Umbilical cord (tissue), 2 donors: ENCODE measurements around the gene RANBP9. TPM values are rescaled to one million over a fixed set of nuclear protein-coding genes. Genes with fewer than 3 reads are reported as not detected.

Experiments
- DNase-seq: peaks from one replicate; pipeline ENCODE4 v3.0.0-alpha.2; 2015; ENCODE audit warnings: low spot score
- total RNA-seq: library from RNA; depleted of rRNA; stranded (reverse); fragments of >200 nt; gene quantifications from one replicate; pipeline ENCODE4 v1.2.3, GENCODE V29; 2014; ENCODE audit warnings: low replicate concordance; ENCODE audit not compliant: insufficient read depth

Gene RANBP9
- total RNA-seq, 1 donor from 2014 or later: 40.7 TPM

GRCh38 chr6:13604135-13604534 lies 107.5 kb downstream of the RANBP9 start:
- DNase-seq: no peak

GRCh38 chr6:13600036-13600435 lies 111.6 kb downstream of the RANBP9 start:
- DNase-seq: no peak

GRCh38 chr6:13597073-13597472 lies 114.6 kb downstream of the RANBP9 start:
- DNase-seq: no peak

- DNase-seq: peak; percentile 16
Observed at GRCh38 chr6:13593720-13594119, 117.9 kb downstream of the RANBP9 start.

- no peak for DNase-seq
Observed at GRCh38 chr6:13593103-13593502, 118.5 kb downstream of the RANBP9 start.

- no peak for DNase-seq
Observed at GRCh38 chr6:13591205-13591921, 120.3 kb downstream of the RANBP9 start.

- DNase-seq: no peak
Observed at GRCh38 chr6:13590574-13591153, 121.0 kb downstream of the RANBP9 start.

- DNase-seq: no peak
Observed at GRCh38 chr6:13589801-13590200, 121.8 kb downstream of the RANBP9 start.

GRCh38 chr6:13586603-13587542 lies 124.8 kb downstream of the RANBP9 start:
- peak; percentile 28 for DNase-seq

- no peak for DNase-seq
Observed at GRCh38 chr6:13581700-13582229, 129.9 kb downstream of the RANBP9 start.

- DNase-seq: no peak
Observed at GRCh38 chr6:13579911-13580310, 131.7 kb downstream of the RANBP9 start.

- no peak for DNase-seq
Observed at GRCh38 chr6:13577926-13578325, 133.7 kb downstream of the RANBP9 start.

- DNase-seq: no peak
Observed at GRCh38 chr6:13576017-13576416, 135.6 kb downstream of the RANBP9 start.

- no peak for DNase-seq
Observed at GRCh38 chr6:13575377-13575775, 136.3 kb downstream of the RANBP9 start.

- DNase-seq: peak; percentile 81
Observed at GRCh38 chr6:13574571-13575376, 136.9 kb downstream of the RANBP9 start, which contains the start of gene SIRT5. SIRT5 (plus strand) TSS chr6:13574601; CDS start chr6:13584111, 9,510 bp downstream.

- DNase-seq: peak; percentile 98
Observed at GRCh38 chr6:13574149-13574570, 137.5 kb downstream of the RANBP9 start.

GRCh38 chr6:13573669-13574110 lies 137.9 kb downstream of the RANBP9 start:
- DNase-seq: peak; percentile 27

- DNase-seq: no peak
Observed at GRCh38 chr6:13572951-13573654, 138.5 kb downstream of the RANBP9 start.

- no peak for DNase-seq
Observed at GRCh38 chr6:13572240-13572639, 139.4 kb downstream of the RANBP9 start.
